Kidney (tissue), 14 donors: Measurements from ENCODE around the gene PRSS3. TPM values are rescaled to one million over a fixed set of nuclear protein-coding genes. Genes with fewer than 3 reads are reported as not detected.
"Not testable (repeated sequence)": the region's sequence is repeated elsewhere in the genome, so short reads cannot be mapped to it uniquely, and the experiment has no call there.

Experiments used
- DNase-seq, 5 donors: peaks; one replicate each; pipeline ENCODE4 v3.0.0-alpha.2; 2013 to 2020
- FAIRE-seq: peaks from 2 replicates; lab custom pipeline; 2012; peaks lifted over from hg19 to GRCh38; lab: Jason Lieb, UNC
- H3K27ac ChIP-seq, 2 donors: one replicate each; pipeline ENCODE4 v1.7.0; 2013; ENCODE audit warnings: low read depth in 2 of 2, low read length in 2 of 2, inconsistent platforms in 1 of 2
- H3K27me3 ChIP-seq: one replicate; pipeline ENCODE4 v1.7.1; 2013; ENCODE audit warnings: low read length, inconsistent platforms; ENCODE audit not compliant: control insufficient read depth, insufficient read depth
- H3K36me3 ChIP-seq, 3 donors: one replicate each; pipeline versions ENCODE4 v1.7.0 to v1.7.1; 2013; ENCODE audit warnings: low read length in 3 of 3, control low read depth in 1 of 3, inconsistent platforms in 1 of 3; ENCODE audit not compliant: insufficient read depth in 3 of 3, control insufficient read depth in 2 of 3
- H3K4me1 ChIP-seq, 3 donors: one replicate each; pipeline versions ENCODE4 v1.7.0 to v1.7.1; 2013; ENCODE audit warnings: low read length in 3 of 3, inconsistent platforms in 1 of 3, low read depth in 1 of 3; ENCODE audit not compliant: control insufficient read depth in 2 of 3, insufficient read depth in 2 of 3
- H3K4me3 ChIP-seq, 3 donors: one replicate each; pipeline versions ENCODE4 v1.7.0 to v1.8.1; 2013; ENCODE audit warnings: low read length in 3 of 3, control low read depth in 1 of 3, inconsistent platforms in 1 of 3
- H3K9ac ChIP-seq, 3 donors: one replicate each; pipeline versions ENCODE4 v1.7.0 to v1.7.1; 2013; ENCODE audit warnings: low read length in 3 of 3, control low read depth in 1 of 3, inconsistent platforms in 1 of 3
- H3K9me3 ChIP-seq, 3 donors: one replicate each; pipeline versions ENCODE4 v1.7.0 to v1.7.1; 2013; ENCODE audit warnings: low read length in 3 of 3, control low read depth in 1 of 3, inconsistent platforms in 1 of 3; ENCODE audit not compliant: control insufficient read depth in 2 of 3, insufficient read depth in 1 of 3
- intact Hi-C: fragments of 100-400 bp; cut with DNase I; formaldehyde crosslinking; loops from one replicate; pipeline ENCODE4 v1.11.1; 2022
- polyA plus RNA-seq: library from polyadenylated mRNA; stranded (reverse); fragments of 350-450 nt; fragmentation: Illumina TruSeq; extraction: RNeasy Lipid Tissue Mini Kit (QIAGEN cat#74804); gene quantifications from one replicate; pipeline ENCODE4 v1.2.3, GENCODE V29; 2014; ENCODE audit warnings: low read depth, low replicate concordance; ENCODE audit not compliant: insufficient read depth
- total RNA-seq: library from RNA; stranded (reverse); fragmentation: NEBNext Ultra II Directional; extraction: Animal tissue kit (Norgen Biotek cat#: 25700); gene quantifications from one replicate; pipeline ENCODE4 v1.2.1, GENCODE V29; 2021
- TF ChIP-seq, protein P1 (sequence below): IDR thresholded peaks from 3 replicates; pipeline ENCODE4 v1.5.1; 2012; ENCODE audit warnings: mild to moderate bottlenecking, moderate library complexity, borderline replicate concordance; ENCODE audit not compliant: insufficient read depth; ENCODE audit errors: extremely low read depth
- donor health status: control.
- donor health status: control.
- donor health status: control.
- donor health status: control.
- donor health status: control.
- donor health status: DM: yes; HTN: yes; CAD: no.
- donor health status: Normal renal cell carcinoma (clear cell type).

Gene PRSS3
- total and polyA plus RNA-seq, 2 donors from 2014 or later, result 0.79 to 2.8 TPM

DNA sequence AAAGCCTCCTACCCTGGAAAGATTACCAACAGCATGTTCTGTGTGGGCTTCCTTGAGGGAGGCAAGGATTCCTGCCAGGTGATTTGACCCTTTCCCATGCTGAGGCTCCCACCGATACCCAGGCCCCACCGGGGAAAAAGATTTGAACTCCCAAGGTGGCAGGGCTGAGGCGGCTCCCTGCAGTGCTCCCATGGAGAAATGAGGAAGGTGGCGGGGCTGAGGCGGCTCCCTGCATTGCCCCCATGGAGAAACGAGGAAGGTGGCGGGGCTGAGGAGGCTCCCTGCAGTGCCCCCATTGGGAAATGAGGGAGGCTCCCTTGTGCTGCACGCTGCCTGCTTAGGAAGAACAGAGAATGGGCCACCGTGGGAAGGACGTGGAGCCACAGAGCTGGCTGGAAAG lies 3.2 kb downstream of the PRSS3 start:
- Histone ChIP-seq H3K27me3 (no peaks in the 10 kb centered on the region), H3K4me1 (no peaks in the 10 kb centered on the region), H3K9ac (no peak overlapping the region), H3K9me3 (no peaks in the 10 kb centered on the region), H3K27ac (no peak overlapping the region), H3K4me3 (no peak overlapping the region), H3K36me3 (no peaks in the 10 kb centered on the region)
- no peak for FAIRE-seq
- TF ChIP-seq, protein P1, sequence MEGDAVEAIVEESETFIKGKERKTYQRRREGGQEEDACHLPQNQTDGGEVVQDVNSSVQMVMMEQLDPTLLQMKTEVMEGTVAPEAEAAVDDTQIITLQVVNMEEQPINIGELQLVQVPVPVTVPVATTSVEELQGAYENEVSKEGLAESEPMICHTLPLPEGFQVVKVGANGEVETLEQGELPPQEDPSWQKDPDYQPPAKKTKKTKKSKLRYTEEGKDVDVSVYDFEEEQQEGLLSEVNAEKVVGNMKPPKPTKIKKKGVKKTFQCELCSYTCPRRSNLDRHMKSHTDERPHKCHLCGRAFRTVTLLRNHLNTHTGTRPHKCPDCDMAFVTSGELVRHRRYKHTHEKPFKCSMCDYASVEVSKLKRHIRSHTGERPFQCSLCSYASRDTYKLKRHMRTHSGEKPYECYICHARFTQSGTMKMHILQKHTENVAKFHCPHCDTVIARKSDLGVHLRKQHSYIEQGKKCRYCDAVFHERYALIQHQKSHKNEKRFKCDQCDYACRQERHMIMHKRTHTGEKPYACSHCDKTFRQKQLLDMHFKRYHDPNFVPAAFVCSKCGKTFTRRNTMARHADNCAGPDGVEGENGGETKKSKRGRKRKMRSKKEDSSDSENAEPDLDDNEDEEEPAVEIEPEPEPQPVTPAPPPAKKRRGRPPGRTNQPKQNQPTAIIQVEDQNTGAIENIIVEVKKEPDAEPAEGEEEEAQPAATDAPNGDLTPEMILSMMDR, result no peak
- DNase-seq, result no peak
- intact Hi-C loops, result no loop called here

DNA sequence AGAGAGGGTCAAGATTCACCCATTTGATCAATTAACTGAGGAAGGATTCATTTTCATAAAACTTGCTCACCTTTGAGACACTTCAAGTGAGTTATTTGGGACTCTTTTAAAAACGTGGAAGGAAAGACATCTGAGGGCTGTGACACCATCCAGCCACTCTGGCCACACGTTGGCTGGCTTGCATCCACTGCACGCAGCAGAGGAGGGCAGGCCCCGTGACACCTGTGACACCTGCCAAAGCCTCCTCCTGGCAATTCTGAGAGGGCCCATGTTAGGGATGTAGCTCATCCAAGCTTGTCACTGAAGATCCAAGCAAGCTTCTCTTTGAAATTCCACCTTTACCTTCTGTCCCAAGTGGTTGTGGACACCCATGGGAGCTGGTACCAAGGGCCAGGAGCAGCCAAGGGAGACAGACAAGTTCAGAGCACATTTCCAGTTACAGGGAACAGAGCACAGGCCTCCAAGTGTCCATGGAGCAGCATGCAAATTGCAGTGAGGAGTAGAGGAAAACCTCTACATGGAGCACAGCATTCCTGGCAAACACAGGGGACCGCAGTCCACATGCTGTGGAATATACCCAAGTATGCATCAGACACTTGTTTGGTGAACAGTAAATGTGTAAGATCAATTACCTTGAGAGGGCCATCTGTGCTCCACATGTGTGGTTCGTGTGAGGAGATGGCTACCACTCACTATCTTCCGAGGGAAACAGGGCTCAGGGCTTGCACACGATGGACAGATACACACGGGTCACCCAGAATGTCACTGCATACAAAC lies 4.8 kb downstream of the PRSS3 start:
- FAIRE-seq (no peak), DNase-seq (no peak)
- no peaks in the 10 kb centered on the region for H3K27me3 ChIP-seq
- no peak overlapping the region for H3K27ac ChIP-seq
- H3K4me1 ChIP-seq, result no peaks in the 10 kb centered on the region
- no peak overlapping the region for H3K4me3 ChIP-seq
- no peaks in the 10 kb centered on the region for H3K9me3 ChIP-seq
- TF ChIP-seq, protein P1, result no peak
- no peaks in the 10 kb centered on the region for H3K36me3 ChIP-seq
- H3K9ac ChIP-seq, result no peak overlapping the region
- intact Hi-C loops, result no loop called here

DNA sequence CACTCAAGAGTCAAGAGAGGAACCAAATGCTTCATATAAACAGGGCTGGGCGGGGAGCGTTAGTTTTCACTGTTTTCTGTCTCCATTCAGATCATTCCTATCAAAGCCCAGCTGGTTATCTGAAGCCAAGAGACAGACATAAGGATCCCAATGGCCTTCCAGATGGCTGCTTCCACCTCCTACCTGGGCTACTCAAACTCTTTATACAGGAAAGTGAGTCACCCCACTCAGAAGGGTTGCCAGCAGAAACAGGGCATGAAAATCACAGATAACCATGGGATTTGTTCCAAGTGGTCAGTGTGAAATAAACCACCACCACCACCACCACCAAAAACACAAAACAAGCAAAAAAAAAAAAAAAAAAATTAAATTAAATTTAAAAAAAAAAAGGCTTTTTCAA lies 5.5 kb downstream of the PRSS3 start:
- no peak overlapping the region for H3K4me3 ChIP-seq
- H3K36me3 ChIP-seq, result no peaks in the 10 kb centered on the region
- no peak overlapping the region for H3K27ac ChIP-seq
- intact Hi-C loops, result no loop called here
- H3K4me1 ChIP-seq, result no peaks in the 10 kb centered on the region
- no peak overlapping the region for H3K9ac ChIP-seq
- no peak for FAIRE-seq
- H3K9me3 ChIP-seq, result no peaks in the 10 kb centered on the region
- TF ChIP-seq, protein P1, result no peak
- no peaks in the 10 kb centered on the region for H3K27me3 ChIP-seq
- DNase-seq, result no peak

DNA sequence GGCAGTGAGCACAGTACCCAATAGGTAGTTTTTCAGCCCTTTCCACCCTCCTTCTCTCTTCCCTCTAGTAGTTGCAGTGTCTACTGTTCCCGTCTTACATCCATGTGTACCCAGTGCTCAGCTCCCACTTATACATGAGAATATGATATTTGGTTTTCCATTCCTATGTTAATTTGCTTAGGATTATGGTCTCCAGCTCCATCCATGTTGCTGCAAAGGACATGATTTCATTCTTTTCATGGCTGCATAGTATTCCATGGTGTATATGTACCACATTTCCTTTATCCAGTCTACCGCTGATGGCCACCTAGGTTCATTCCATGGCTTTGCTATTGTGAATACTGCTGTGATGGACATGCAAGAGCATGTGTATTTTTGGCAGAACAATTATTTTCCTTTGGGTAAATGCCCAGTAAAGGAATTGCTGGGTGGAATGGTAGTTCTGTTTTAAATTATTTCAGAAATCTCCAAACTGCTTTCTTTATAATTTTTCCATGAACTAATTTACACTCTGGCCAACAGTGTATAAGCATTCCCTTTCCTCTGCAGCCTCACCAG lies 6.7 kb downstream of the PRSS3 start:
- DNase-seq, intact Hi-C loops, H3K27ac ChIP-seq, FAIRE-seq, H3K4me3 ChIP-seq, H3K4me1 ChIP-seq, H3K36me3 ChIP-seq, H3K9ac ChIP-seq, H3K9me3 ChIP-seq, H3K27me3 ChIP-seq: not testable (repeated sequence)

DNA sequence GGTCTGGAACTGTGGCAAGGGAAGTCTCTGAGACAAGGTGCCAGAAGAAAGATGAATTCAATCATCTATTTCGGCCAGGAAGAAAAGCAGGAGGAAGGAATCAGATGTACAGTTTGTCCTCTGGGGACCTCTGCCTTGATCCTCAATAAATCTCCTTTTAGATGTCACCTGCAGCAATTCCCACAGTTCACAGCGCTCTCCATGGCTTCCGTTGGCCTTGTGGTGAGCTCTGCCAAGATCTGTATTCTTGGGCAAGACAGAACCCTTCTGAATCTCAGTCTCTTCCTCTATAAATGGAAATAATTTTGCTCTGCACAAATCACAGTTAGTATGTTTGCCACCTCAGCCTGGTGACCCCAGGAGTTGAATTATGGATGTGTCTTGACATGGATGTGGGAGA lies 8.8 kb downstream of the PRSS3 start:
- not testable (repeated sequence) for H3K4me1 ChIP-seq, H3K27me3 ChIP-seq

DNA sequence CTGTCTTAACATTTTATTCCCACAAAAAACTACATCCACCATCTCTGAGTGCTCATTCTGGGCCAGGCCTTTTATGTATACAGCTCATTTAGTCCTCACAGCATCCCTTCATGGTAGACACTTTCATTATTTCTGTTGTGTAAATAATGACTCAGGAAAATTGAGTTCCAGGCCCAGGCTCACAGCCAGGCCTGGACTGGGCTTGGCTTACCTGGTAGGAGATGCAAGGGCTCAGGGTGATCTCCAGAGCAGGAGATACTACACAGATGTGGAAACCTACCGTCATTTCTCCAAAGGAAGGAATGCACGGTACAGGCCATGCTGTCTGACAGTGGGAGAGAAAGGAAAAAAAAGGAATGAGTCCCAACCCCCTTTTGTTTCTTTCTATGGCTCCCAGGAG lies 11.8 kb downstream of the PRSS3 start:
- H3K9ac ChIP-seq, DNase-seq, H3K27ac ChIP-seq, intact Hi-C loops, H3K36me3 ChIP-seq, H3K4me1 ChIP-seq, H3K4me3 ChIP-seq, H3K27me3 ChIP-seq, FAIRE-seq, H3K9me3 ChIP-seq: not testable (repeated sequence)

More for the DNA sequence above, 8.8 kb downstream of the PRSS3 start:
- H3K9ac ChIP-seq, H3K27ac ChIP-seq, intact Hi-C loops, FAIRE-seq, H3K9me3 ChIP-seq, H3K36me3 ChIP-seq, DNase-seq, H3K4me3 ChIP-seq: not testable (repeated sequence)
